ENCODE measurements around the gene MET.
A peak's percentile ranks its signal among the peaks of the same experiment; 100 is the strongest.

The MET gene

GRCh38 chr7:116785843-116786242 is 113.8 kb downstream of the MET start:
- DNase-seq (ENCODE audit: low spot score), result no peak

GRCh38 chr7:116786791-116787443 is 114.9 kb downstream of the MET start:
- peak; percentile 77 for DNase-seq (ENCODE audit: low spot score)

- no peak for DNase-seq (ENCODE audit: low spot score)
These were observed 115.9 kb downstream of the MET start for GRCh38 chr7:116787881-116788280.

- DNase-seq (ENCODE audit: low spot score), result no peak
These were observed 116.7 kb downstream of the MET start for GRCh38 chr7:116788572-116789197.

- DNase-seq (ENCODE audit: low spot score), result no peak
These were observed 118.0 kb downstream of the MET start for GRCh38 chr7:116790025-116790424.

GRCh38 chr7:116792813-116793212 is 120.8 kb downstream of the MET start:
- no peak for DNase-seq (ENCODE audit: low spot score)

GRCh38 chr7:116793795-116794340 is 121.9 kb downstream of the MET start:
- no peak for DNase-seq (ENCODE audit: low spot score)

- no peak for DNase-seq (ENCODE audit: low spot score)
These were observed 124.5 kb downstream of the MET start for GRCh38 chr7:116796471-116796870.

- no peak for DNase-seq (ENCODE audit: low spot score)
These were observed 125.6 kb downstream of the MET start for GRCh38 chr7:116797612-116798011.

- DNase-seq (ENCODE audit: low spot score), result peak; percentile 13
These were observed 126.2 kb downstream of the MET start for GRCh38 chr7:116798232-116798631.

GRCh38 chr7:116799916-116800315 is 127.9 kb downstream of the MET start:
- DNase-seq (ENCODE audit: low spot score), result no peak

- DNase-seq (ENCODE audit: low spot score), result no peak
These were observed 128.6 kb downstream of the MET start for GRCh38 chr7:116800594-116800993.

- no peak for DNase-seq (ENCODE audit: low spot score)
These were observed 129.2 kb downstream of the MET start for GRCh38 chr7:116801092-116801710.

GRCh38 chr7:116802144-116802745 is 130.2 kb downstream of the MET start:
- DNase-seq (ENCODE audit: low spot score), result no peak

- peak; percentile 74 for DNase-seq (ENCODE audit: low spot score)
These were observed 130.8 kb downstream of the MET start for GRCh38 chr7:116802746-116803152.

GRCh38 chr7:116804471-116804870 is 132.5 kb downstream of the MET start:
- DNase-seq (ENCODE audit: low spot score), result no peak

GRCh38 chr7:116805100-116805544 is 133.1 kb downstream of the MET start:
- no peak for DNase-seq (ENCODE audit: low spot score)

- no peak for DNase-seq (ENCODE audit: low spot score)
These were observed 134.3 kb downstream of the MET start for GRCh38 chr7:116806046-116806944.

- no peak for DNase-seq (ENCODE audit: low spot score)
These were observed 135.1 kb downstream of the MET start for GRCh38 chr7:116807011-116807560.

- DNase-seq (ENCODE audit: low spot score), result peak; percentile 79
These were observed 137.8 kb downstream of the MET start for GRCh38 chr7:116809636-116810266.

Data from NAMALWA (cell line).